ENCODE measurements around the gene TRAM2.

TRAM2 gene

DNA sequence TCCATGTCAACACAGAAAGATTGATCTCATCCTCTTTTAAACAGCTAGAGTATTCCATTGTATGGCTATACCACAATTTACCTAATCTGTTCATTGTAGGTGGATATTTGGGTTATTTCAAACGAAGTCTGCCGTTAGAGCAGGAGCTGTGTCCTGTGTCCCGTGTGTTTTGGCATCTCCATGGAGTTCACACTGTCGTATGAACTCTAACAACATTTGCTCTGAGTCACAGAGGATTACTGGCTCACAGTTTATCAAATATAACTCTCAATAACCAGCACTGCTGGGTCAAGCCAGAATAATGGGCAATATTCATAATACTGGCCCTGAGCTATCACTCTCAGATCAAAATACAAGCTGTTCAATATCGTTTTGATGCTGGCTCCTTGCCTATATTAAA, 16.4 kb downstream of the TRAM2 start:
- TF ChIP-seq, protein P1, sequence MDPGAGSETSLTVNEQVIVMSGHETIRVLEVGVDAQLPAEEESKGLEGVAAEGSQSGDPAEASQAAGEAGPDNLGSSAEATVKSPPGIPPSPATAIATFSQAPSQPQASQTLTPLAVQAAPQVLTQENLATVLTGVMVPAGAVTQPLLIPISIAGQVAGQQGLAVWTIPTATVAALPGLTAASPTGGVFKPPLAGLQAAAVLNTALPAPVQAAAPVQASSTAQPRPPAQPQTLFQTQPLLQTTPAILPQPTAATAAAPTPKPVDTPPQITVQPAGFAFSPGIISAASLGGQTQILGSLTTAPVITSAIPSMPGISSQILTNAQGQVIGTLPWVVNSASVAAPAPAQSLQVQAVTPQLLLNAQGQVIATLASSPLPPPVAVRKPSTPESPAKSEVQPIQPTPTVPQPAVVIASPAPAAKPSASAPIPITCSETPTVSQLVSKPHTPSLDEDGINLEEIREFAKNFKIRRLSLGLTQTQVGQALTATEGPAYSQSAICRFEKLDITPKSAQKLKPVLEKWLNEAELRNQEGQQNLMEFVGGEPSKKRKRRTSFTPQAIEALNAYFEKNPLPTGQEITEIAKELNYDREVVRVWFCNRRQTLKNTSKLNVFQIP (CRISPR knock-in tag; IDR thresholded peaks at IDR 0.05; ENCODE audit: borderline replicate concordance, low read depth): no peak
- TF ChIP-seq BACH2 (CRISPR knock-in tag; IDR thresholded peaks at IDR 0.05; ENCODE audit: borderline replicate concordance) (no peak), PPARA (CRISPR knock-in tag; IDR thresholded peaks at IDR 0.05; ENCODE audit: borderline replicate concordance) (no peak), CSDC2 (CRISPR knock-in tag; IDR thresholded peaks at IDR 0.05) (no peak), ZNF8 (CRISPR knock-in tag; IDR thresholded peaks at IDR 0.05) (no peak), ZFP30 (CRISPR knock-in tag; IDR thresholded peaks at IDR 0.05) (no peak), ARNTL (CRISPR knock-in tag; IDR thresholded peaks at IDR 0.05; ENCODE audit: borderline replicate concordance, low read depth) (no peak), RARB (CRISPR knock-in tag; IDR thresholded peaks at IDR 0.05) (no peak), OSR1 (CRISPR knock-in tag; IDR thresholded peaks at IDR 0.05) (no peak), ZC3H10 (CRISPR knock-in tag; IDR thresholded peaks at IDR 0.05) (no peak), ESRRG (CRISPR knock-in tag; IDR thresholded peaks at IDR 0.05) (no peak), ZNF565 (CRISPR knock-in tag; conservative IDR thresholded peaks at IDR 0.05; ENCODE audit: low read depth) (no peak), ZNF70 (CRISPR knock-in tag; IDR thresholded peaks at IDR 0.05) (no peak), SNAI2 (CRISPR knock-in tag; IDR thresholded peaks at IDR 0.05) (no peak), GLIS3 (CRISPR knock-in tag; IDR thresholded peaks at IDR 0.05) (no peak)
- TF ChIP-seq, protein P2, sequence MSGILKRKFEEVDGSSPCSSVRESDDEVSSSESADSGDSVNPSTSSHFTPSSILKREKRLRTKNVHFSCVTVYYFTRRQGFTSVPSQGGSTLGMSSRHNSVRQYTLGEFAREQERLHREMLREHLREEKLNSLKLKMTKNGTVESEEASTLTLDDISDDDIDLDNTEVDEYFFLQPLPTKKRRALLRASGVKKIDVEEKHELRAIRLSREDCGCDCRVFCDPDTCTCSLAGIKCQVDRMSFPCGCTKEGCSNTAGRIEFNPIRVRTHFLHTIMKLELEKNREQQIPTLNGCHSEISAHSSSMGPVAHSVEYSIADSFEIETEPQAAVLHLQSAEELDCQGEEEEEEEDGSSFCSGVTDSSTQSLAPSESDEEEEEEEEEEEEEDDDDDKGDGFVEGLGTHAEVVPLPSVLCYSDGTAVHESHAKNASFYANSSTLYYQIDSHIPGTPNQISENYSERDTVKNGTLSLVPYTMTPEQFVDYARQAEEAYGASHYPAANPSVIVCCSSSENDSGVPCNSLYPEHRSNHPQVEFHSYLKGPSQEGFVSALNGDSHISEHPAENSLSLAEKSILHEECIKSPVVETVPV (CRISPR knock-in tag; IDR thresholded peaks at IDR 0.05): no peak
- TF ChIP-seq, protein P3, sequence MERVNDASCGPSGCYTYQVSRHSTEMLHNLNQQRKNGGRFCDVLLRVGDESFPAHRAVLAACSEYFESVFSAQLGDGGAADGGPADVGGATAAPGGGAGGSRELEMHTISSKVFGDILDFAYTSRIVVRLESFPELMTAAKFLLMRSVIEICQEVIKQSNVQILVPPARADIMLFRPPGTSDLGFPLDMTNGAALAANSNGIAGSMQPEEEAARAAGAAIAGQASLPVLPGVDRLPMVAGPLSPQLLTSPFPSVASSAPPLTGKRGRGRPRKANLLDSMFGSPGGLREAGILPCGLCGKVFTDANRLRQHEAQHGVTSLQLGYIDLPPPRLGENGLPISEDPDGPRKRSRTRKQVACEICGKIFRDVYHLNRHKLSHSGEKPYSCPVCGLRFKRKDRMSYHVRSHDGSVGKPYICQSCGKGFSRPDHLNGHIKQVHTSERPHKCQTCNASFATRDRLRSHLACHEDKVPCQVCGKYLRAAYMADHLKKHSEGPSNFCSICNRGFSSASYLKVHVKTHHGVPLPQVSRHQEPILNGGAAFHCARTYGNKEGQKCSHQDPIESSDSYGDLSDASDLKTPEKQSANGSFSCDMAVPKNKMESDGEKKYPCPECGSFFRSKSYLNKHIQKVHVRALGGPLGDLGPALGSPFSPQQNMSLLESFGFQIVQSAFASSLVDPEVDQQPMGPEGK (CRISPR knock-in tag; IDR thresholded peaks at IDR 0.05; ENCODE audit: borderline replicate concordance): no peak
- TF ChIP-seq, protein P4, sequence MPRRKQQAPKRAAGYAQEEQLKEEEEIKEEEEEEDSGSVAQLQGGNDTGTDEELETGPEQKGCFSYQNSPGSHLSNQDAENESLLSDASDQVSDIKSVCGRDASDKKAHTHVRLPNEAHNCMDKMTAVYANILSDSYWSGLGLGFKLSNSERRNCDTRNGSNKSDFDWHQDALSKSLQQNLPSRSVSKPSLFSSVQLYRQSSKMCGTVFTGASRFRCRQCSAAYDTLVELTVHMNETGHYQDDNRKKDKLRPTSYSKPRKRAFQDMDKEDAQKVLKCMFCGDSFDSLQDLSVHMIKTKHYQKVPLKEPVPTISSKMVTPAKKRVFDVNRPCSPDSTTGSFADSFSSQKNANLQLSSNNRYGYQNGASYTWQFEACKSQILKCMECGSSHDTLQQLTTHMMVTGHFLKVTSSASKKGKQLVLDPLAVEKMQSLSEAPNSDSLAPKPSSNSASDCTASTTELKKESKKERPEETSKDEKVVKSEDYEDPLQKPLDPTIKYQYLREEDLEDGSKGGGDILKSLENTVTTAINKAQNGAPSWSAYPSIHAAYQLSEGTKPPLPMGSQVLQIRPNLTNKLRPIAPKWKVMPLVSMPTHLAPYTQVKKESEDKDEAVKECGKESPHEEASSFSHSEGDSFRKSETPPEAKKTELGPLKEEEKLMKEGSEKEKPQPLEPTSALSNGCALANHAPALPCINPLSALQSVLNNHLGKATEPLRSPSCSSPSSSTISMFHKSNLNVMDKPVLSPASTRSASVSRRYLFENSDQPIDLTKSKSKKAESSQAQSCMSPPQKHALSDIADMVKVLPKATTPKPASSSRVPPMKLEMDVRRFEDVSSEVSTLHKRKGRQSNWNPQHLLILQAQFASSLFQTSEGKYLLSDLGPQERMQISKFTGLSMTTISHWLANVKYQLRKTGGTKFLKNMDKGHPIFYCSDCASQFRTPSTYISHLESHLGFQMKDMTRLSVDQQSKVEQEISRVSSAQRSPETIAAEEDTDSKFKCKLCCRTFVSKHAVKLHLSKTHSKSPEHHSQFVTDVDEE (CRISPR knock-in tag; IDR thresholded peaks at IDR 0.05): no peak
- TF ChIP-seq, protein P5, sequence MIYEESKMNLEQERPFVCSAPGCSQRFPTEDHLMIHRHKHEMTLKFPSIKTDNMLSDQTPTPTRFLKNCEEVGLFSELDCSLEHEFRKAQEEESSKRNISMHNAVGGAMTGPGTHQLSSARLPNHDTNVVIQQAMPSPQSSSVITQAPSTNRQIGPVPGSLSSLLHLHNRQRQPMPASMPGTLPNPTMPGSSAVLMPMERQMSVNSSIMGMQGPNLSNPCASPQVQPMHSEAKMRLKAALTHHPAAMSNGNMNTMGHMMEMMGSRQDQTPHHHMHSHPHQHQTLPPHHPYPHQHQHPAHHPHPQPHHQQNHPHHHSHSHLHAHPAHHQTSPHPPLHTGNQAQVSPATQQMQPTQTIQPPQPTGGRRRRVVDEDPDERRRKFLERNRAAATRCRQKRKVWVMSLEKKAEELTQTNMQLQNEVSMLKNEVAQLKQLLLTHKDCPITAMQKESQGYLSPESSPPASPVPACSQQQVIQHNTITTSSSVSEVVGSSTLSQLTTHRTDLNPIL (CRISPR knock-in tag; IDR thresholded peaks at IDR 0.05; ENCODE audit: low read depth): no peak
- no peak for ATAC-seq

DNA sequence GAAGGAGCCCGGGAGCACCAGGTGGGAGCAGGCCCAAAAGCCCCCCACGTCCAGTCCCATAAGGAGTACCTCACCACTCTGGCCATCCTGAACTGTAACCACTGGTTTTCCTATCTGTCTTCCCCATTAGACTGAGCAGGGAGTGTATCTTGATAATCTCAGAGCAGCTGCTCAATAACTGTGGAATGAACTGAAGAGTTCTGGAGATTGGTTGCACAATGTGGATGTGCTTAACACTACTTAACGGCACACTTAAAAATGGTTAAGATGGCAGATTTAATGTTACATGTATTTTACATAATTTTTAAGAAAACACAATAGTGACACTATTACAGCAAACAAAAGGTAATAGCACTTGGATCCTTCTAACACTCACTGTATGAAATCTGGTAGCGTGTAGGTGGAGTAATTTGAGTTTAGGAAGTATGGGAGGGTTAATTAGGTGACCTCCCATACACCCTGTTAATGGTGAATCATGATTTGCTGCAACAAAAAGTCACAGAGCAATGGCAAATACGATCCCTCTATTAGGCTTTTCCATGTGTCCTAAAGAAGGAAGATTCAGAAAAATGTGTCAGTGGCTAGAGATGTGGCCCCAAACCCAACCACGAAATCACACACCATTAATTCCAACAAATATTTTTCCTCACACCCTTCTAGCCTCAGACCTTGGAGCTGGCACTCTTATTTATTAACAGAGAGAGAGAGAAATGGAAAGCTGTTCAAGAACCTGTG, 18.4 kb downstream of the TRAM2 start:
- no peak for ATAC-seq
- TF ChIP-seq, protein P1 (CRISPR knock-in tag; IDR thresholded peaks at IDR 0.05; ENCODE audit: borderline replicate concordance, low read depth): no peak
- TF ChIP-seq, protein P4 (CRISPR knock-in tag; IDR thresholded peaks at IDR 0.05): no peak
- no peak for TF ChIP-seq ZNF8 (CRISPR knock-in tag; IDR thresholded peaks at IDR 0.05)
- no peak for TF ChIP-seq ESRRG (CRISPR knock-in tag; IDR thresholded peaks at IDR 0.05)
- TF ChIP-seq, protein P5 (CRISPR knock-in tag; IDR thresholded peaks at IDR 0.05; ENCODE audit: low read depth): no peak
- no peak for TF ChIP-seq GLIS3 (CRISPR knock-in tag; IDR thresholded peaks at IDR 0.05)
- TF ChIP-seq OSR1 (CRISPR knock-in tag; IDR thresholded peaks at IDR 0.05): no peak
- TF ChIP-seq ZC3H10 (CRISPR knock-in tag; IDR thresholded peaks at IDR 0.05): no peak
- TF ChIP-seq ZFP30 (CRISPR knock-in tag; IDR thresholded peaks at IDR 0.05): no peak
- no peak for TF ChIP-seq ZNF565 (CRISPR knock-in tag; conservative IDR thresholded peaks at IDR 0.05; ENCODE audit: low read depth)
- no peak for TF ChIP-seq TOX (CRISPR knock-in tag; IDR thresholded peaks at IDR 0.05; ENCODE audit: borderline replicate concordance)
- no peak for TF ChIP-seq ARNTL (CRISPR knock-in tag; IDR thresholded peaks at IDR 0.05; ENCODE audit: borderline replicate concordance, low read depth)
- TF ChIP-seq TCF4 (CRISPR knock-in tag; IDR thresholded peaks at IDR 0.05; ENCODE audit: borderline replicate concordance): no peak

All from SK-N-SH treated with all-trans-retinoic acid at 6 μM for 48 hours (cell line).